Sigmoid colon (tissue), 7 donors: Measurements from ENCODE around the gene PTPRA. TPM values are rescaled to one million over a fixed set of nuclear protein-coding genes. Genes with fewer than 3 reads are reported as not detected.

Source experiments
- DNase-seq: peaks from one replicate; pipeline ENCODE4 v3.0.0-alpha.2; 2019
- H3K27ac ChIP-seq, 4 donors: fragments of 200-600 bp; sonication (generic); one replicate each; pipeline ENCODE4 v1.5.1; 2016 to 2019; ENCODE audit warnings: mild to moderate bottlenecking in 1 of 4
- H3K27me3 ChIP-seq, 3 donors: fragments of 200-600 bp; sonication (generic); one replicate each; pipeline ENCODE4 v1.5.1; 2019; ENCODE audit warnings: mild to moderate bottlenecking in 1 of 3
- H3K36me3 ChIP-seq, 4 donors: fragments of 200-600 bp; sonication (generic); one replicate each; pipeline ENCODE4 v1.5.1; 2016 to 2019
- H3K4me1 ChIP-seq, 4 donors: fragments of 200-600 bp; sonication (generic); one replicate each; pipeline ENCODE4 v1.5.1; 2017 to 2019
- H3K4me3 ChIP-seq, 4 donors: fragments of 200-600 bp; sonication (generic); one replicate each; pipeline ENCODE4 v1.5.1; 2017 to 2019; ENCODE audit warnings: mild to moderate bottlenecking in 2 of 4, moderate library complexity in 1 of 4
- H3K9me3 ChIP-seq, 4 donors: fragments of 200-600 bp in 3 of 4; sonication (generic) in 3 of 4; one replicate each; pipeline versions ENCODE4 v1.5.1 to v1.6.1; 2013 to 2019
- EP300 ChIP-seq, 4 donors: sonication (generic); formaldehyde crosslinking; IDR thresholded peaks; one replicate each; pipeline ENCODE4 v1.6.1; 2017; ENCODE audit warnings: antibody characterized with exemption in 4 of 4
- POLR2A ChIP-seq, 2 donors: fragments of 450-650 bp; IDR thresholded peaks; one replicate each; pipeline ENCODE4 v1.6.1; 2016; ENCODE audit warnings: antibody characterized with exemption in 2 of 2, mild to moderate bottlenecking in 2 of 2, moderate library complexity in 2 of 2
- POLR2AphosphoS5 ChIP-seq, 4 donors: sonication (generic); formaldehyde crosslinking; IDR thresholded peaks; one replicate each; pipeline ENCODE4 v1.6.1; 2017; ENCODE audit warnings: antibody characterized with exemption in 4 of 4
- WGBS, 2 donors: extraction: QIAGEN DNeasy Blood & Tissue Kit; methylation state at CpG; one replicate each; pipeline ENCODE4 v1.1.7; 2013; 5-methylcytosine and 5-hydroxymethylcytosine counted together
- intact Hi-C: fragments of 100-400 bp; cut with DNase I; formaldehyde crosslinking; loops from one replicate; pipeline ENCODE4 v1.15.1; 2023
- polyA plus RNA-seq, 3 donors: library from polyadenylated mRNA; stranded (reverse); fragments of 200-250 nt; gene quantifications; one replicate each; pipeline ENCODE4 v1.2.3, GENCODE V29; 2013
- total RNA-seq, 4 donors: library from RNA; depleted of rRNA; stranded (reverse); fragments of >200 nt; gene quantifications; one replicate each; pipeline ENCODE4 v1.1.0, GENCODE V29; 2016
- TF ChIP-seq, protein P1 (sequence below), 4 experiments: fragments of 450-650 bp in 3 of 4; fragments of 200-600 bp in 1 of 4; IDR thresholded peaks; one replicate each; pipeline ENCODE4 v1.5.1; 2016 to 2019; ENCODE audit warnings: antibody characterized with exemption in 4 of 4, mild to moderate bottlenecking in 3 of 4, moderate library complexity in 2 of 4
- donor health status: healthy with polysubstance abuse.
- donor health status: Bipolar disorder and iron deficiency.
- donor health status: healthy.

PTPRA gene
- total and polyA plus RNA-seq, 7 donors, result 10.2 to 86.4 (median 62.0) TPM

DNA sequence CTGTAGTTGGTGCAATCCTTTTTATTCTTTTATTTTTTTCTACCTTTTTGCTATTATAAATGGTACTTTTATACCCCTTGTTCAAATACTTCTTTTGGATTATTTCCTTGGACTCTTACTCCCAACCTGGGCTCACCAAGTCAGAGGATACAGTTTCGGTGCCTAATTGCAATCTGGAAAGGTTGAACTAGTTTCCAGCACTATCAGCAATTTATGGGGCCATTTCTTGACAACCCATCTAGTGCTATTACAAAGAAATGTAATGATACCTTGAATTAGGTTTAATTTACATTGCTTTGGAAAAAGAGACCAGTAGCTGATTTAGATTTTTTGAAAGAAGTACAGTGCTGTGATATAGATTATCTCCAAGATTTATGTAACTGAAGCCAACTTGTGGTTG, 5.2 kb downstream of the PTPRA start:
- 94 to 98% methylated on average over 1 of the region's 1 CpG for WGBS, 2 donors
- no peaks in the 10 kb centered on the region for H3K36me3 ChIP-seq
- no peak for DNase-seq
- no peak overlapping the region for H3K4me3 ChIP-seq
- H3K4me1 ChIP-seq, result peaks cover 0 to 37% (median 23%) of the 10 kb centered on the region in 4 donors
- intact Hi-C loops, result loop anchor here (10.0 kb wide), 1 partner anchor 984 kb away; the partner anchor contains the start of gene SIRPA
- TF ChIP-seq, protein P1, sequence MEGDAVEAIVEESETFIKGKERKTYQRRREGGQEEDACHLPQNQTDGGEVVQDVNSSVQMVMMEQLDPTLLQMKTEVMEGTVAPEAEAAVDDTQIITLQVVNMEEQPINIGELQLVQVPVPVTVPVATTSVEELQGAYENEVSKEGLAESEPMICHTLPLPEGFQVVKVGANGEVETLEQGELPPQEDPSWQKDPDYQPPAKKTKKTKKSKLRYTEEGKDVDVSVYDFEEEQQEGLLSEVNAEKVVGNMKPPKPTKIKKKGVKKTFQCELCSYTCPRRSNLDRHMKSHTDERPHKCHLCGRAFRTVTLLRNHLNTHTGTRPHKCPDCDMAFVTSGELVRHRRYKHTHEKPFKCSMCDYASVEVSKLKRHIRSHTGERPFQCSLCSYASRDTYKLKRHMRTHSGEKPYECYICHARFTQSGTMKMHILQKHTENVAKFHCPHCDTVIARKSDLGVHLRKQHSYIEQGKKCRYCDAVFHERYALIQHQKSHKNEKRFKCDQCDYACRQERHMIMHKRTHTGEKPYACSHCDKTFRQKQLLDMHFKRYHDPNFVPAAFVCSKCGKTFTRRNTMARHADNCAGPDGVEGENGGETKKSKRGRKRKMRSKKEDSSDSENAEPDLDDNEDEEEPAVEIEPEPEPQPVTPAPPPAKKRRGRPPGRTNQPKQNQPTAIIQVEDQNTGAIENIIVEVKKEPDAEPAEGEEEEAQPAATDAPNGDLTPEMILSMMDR (IDR thresholded peaks at IDR 0.05), result no peak
- TF ChIP-seq POLR2AphosphoS5 (IDR thresholded peaks at IDR 0.05), result no peak
- no peak for TF ChIP-seq EP300 (IDR thresholded peaks at IDR 0.05)
- TF ChIP-seq POLR2A (IDR thresholded peaks at IDR 0.05), result no peak
- H3K27me3 ChIP-seq, result no peaks in the 10 kb centered on the region
- H3K9me3 ChIP-seq, result no peaks in the 10 kb centered on the region
- no peak overlapping the region for H3K27ac ChIP-seq

GRCh38 chr20:2879146-2879545, 5.9 kb downstream of the PTPRA start:
- Histone ChIP-seq H3K9me3 (no peaks in the 10 kb centered on the region), H3K4me1 (peaks cover 0 to 36% (median 20%) of the 10 kb centered on the region in 4 donors), H3K4me3 (no peak overlapping the region), H3K27ac (no peak overlapping the region), H3K27me3 (no peaks in the 10 kb centered on the region), H3K36me3 (no peaks in the 10 kb centered on the region)
- TF ChIP-seq POLR2AphosphoS5 (IDR thresholded peaks at IDR 0.05), result no peak
- TF ChIP-seq, protein P1 (IDR thresholded peaks at IDR 0.05), result no peak
- TF ChIP-seq EP300 (IDR thresholded peaks at IDR 0.05), result no peak
- TF ChIP-seq POLR2A (IDR thresholded peaks at IDR 0.05), result no peak
- 70 to 73% methylated on average over 3 of the region's 3 CpGs for whole genome bisulfite sequencing, 2 donors
- no peak for DNase-seq
- intact Hi-C loops, result loop anchor here (10.0 kb wide), 1 partner anchor 984 kb away; the partner anchor contains the start of gene SIRPA

DNA sequence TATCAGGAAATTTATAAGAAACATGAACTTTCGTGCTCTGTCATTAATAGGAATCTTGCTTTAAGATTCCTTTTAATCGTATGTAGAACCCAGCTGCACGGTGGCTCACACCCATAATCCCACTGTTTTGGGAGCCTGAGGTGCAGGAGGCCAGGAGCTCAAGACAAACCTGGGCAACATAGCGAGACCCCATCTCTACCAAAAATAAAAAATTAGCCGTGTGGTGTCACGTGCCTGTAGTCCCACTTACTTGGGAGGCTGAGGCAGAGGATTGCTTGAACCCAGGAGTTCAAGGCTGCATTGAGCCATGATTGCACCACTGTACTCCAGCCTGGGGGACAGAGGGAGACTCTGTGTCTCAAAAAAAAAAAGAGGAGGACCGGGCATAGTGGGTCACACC, 7.4 kb downstream of the PTPRA start:
- intact Hi-C loops, result no loop called here
- Histone ChIP-seq H3K9me3 (no peaks in the 10 kb centered on the region), H3K27ac (no peak overlapping the region), H3K4me3 (no peak overlapping the region), H3K4me1 (peaks cover 0 to 21% (median 7%) of the 10 kb centered on the region in 4 donors), H3K36me3 (no peaks in the 10 kb centered on the region), H3K27me3 (no peaks in the 10 kb centered on the region)
- DNase-seq, result no peak
- 89 to 94% methylated on average over 7 of the region's 7 CpGs for WGBS, 2 donors
- TF ChIP-seq EP300 (IDR thresholded peaks at IDR 0.05) (no peak), POLR2A (IDR thresholded peaks at IDR 0.05) (no peak), POLR2AphosphoS5 (IDR thresholded peaks at IDR 0.05) (no peak)
- TF ChIP-seq, protein P1 (IDR thresholded peaks at IDR 0.05), result no peak

- WGBS, 2 donors, result 57 to 65% methylated on average over 3 of the region's 3 CpGs
Observed at GRCh38 chr20:2883726-2884637, 10.7 kb downstream of the PTPRA start.

More at GRCh38 chr20:2883726-2884637, 10.7 kb downstream of the PTPRA start:
- Histone ChIP-seq H3K4me1 (peaks cover 0 to 14% (median 2%) of the 10 kb centered on the region in 4 donors), H3K9me3 (no peaks in the 10 kb centered on the region), H3K36me3 (no peaks in the 10 kb centered on the region), H3K4me3 (no peak overlapping the region), H3K27me3 (no peaks in the 10 kb centered on the region), H3K27ac (no peak overlapping the region)
- TF ChIP-seq, protein P1 (IDR thresholded peaks at IDR 0.05), result no peak
- TF ChIP-seq EP300 (IDR thresholded peaks at IDR 0.05), result no peak
- intact Hi-C loops, result no loop called here
- no peak for DNase-seq
